ACC112 (cell line): ENCODE measurements around the gene ADARB1.

ENCODE experiments used
- H2AFZ ChIP-seq: fragments of 200-600 bp; sonication (generic); one replicate; pipeline ENCODE4 v1.6.0; 2017; ENCODE audit warnings: antibody characterized with exemption, low read length; ENCODE audit not compliant: unreplicated experiment
- H3K27ac ChIP-seq: fragments of 200-600 bp; sonication (generic); 2 replicates; pipeline ENCODE4 v1.5.1; 2014; ENCODE audit warnings: low read depth, mild to moderate bottlenecking, antibody characterized with exemption, low read length, moderate library complexity
- H3K27me3 ChIP-seq: fragments of 200-600 bp; sonication (generic); 2 replicates; pipeline ENCODE4 v1.6.1; 2014; ENCODE audit warnings: mild to moderate bottlenecking, antibody characterized with exemption, low read length, moderate library complexity, mixed read lengths; ENCODE audit not compliant: insufficient read depth
- H3K36me3 ChIP-seq: fragments of 200-600 bp; sonication (generic); 2 replicates; pipeline ENCODE4 v1.6.1; 2016; ENCODE audit warnings: mild to moderate bottlenecking, antibody characterized with exemption, low read length, moderate library complexity, mixed read lengths; ENCODE audit not compliant: insufficient read depth
- H3K4me1 ChIP-seq: fragments of 200-600 bp; sonication (generic); one replicate; pipeline ENCODE4 v1.6.1; 2016; ENCODE audit warnings: low read length, mixed read lengths; ENCODE audit not compliant: insufficient read depth, unreplicated experiment, control insufficient read depth
- H3K4me3 ChIP-seq: fragments of 200-600 bp; sonication (generic); 2 replicates; pipeline ENCODE4 v1.5.1; 2014; ENCODE audit warnings: mild to moderate bottlenecking, low read depth, low read length
- H3K79me2 ChIP-seq: fragments of 200-600 bp; sonication (generic); one replicate; pipeline ENCODE4 v1.6.0; 2016; ENCODE audit warnings: low read length; ENCODE audit not compliant: control insufficient read depth, unreplicated experiment, insufficient read depth

The ADARB1 gene

DNA sequence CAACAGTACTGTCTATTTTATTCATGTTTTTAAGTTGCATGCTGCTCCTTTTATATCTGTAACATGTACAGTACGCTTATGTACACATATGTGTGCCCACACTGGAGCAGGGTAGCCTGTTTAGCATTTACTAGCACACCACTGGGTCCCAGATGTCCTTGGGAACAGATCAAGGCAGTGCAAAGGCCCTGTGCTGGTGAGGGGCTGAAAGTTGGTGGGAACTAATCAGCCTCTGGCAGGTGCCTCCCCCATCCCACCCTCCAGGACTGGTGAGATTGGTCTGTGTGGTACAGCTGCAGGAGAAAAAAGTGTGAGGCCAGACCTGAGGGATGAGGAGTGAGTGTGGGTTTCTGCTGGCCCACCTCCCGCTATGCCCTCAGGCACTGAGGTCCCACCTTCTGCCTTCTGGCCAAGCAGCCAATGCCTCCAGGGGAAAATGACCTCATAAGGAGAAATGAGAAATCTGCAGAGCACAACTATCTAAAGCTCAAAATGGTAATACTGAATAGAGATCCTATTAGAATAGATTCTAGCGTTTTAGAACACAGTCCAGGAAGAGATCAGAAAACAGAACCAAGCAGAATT, 154.4 kb downstream of the ADARB1 start:
- Histone ChIP-seq H3K4me1 (peaks cover 28% of the 10 kb centered on the region), H3K36me3 (no peaks in the 10 kb centered on the region), H3K27me3 (peaks cover 15% of the 10 kb centered on the region; the same call in 1 of the 2 replicates), H3K79me2 (no peaks in the 10 kb centered on the region), H3K27ac (peak overlapping the region; percentile 18; the same call in 1 of the 2 replicates), H2AFZ (no peak overlapping the region), H3K4me3 (no peak overlapping the region)

DNA sequence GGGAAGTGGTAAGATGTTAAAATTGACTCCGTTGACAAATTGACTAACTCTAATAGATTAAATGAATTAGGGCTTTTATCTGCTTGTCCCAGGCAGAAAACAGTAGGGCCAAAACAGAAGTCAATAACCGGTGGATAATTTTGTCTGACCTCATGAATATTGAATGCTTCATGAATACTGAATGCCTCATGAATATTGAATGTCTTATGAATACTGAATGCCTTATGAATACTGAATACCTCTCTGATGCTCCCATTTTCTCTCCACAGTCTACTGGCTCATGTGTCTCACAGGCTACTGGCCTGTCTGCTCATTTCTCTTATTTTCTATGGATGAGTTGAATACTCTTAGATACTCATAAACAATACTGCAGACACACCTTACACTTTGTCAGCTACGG, 157.3 kb downstream of the ADARB1 start:
- Histone ChIP-seq H3K36me3 (no peaks in the 10 kb centered on the region), H3K79me2 (no peaks in the 10 kb centered on the region), H3K4me1 (peaks cover 22% of the 10 kb centered on the region), H3K4me3 (no peak overlapping the region), H2AFZ (no peak overlapping the region), H3K27me3 (peaks cover 39% of the 10 kb centered on the region; the same call in 1 of the 2 replicates), H3K27ac (no peak overlapping the region)

DNA sequence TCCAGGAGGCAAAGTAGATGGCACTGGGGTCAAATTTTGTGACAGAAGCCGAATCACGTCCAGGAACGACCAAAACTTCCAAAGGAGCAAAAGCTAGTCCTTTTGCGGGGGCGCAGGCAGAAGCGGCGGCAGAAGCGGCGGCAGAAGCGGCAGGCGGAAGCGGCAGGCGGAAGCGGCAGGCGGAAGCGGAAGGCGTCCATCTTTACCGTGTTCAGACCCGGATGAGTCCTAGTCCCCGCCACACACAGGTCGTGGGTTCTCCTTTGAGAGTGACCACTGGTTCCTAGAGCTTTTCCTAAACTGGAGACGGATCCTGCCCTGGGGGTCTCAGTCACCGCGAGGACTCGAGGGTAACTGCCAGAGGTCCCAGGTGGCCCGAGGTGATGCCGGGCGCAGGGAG, 159.7 kb downstream of the ADARB1 start:
- no peak overlapping the region for H2AFZ ChIP-seq

DNA sequence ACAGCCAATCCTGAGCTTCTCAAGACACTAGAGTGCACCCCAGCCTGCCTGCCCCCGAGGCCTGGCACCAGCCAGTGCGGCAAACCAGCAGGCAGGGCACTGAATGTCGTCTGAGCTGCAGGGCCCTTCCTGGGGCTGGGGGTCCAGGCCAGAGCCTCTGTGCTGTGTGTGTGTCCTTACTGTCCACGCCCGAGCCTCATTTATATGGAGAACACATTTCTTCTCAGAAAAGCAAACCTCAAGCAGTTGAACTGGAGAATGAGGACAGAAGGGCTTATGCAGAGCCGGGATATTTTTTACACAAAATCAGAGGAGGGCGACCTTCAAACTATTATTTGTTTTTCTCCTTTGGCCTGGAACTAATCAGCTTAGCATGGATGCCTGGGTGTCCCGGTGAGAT, 160.6 kb downstream of the ADARB1 start:
- Histone ChIP-seq H3K4me1 (no peaks in the 10 kb centered on the region), H3K27ac (no peak overlapping the region), H3K4me3 (no peak overlapping the region), H3K36me3 (no peaks in the 10 kb centered on the region), H3K79me2 (no peaks in the 10 kb centered on the region), H3K27me3 (peaks cover 44% of the 10 kb centered on the region; the same call in 1 of the 2 replicates), H2AFZ (no peak overlapping the region)

More for the DNA sequence above, 159.7 kb downstream of the ADARB1 start:
- Histone ChIP-seq H3K27ac (no peak overlapping the region), H3K4me3 (no peak overlapping the region), H3K79me2 (no peaks in the 10 kb centered on the region), H3K36me3 (no peaks in the 10 kb centered on the region), H3K4me1 (no peaks in the 10 kb centered on the region), H3K27me3 (peaks cover 44% of the 10 kb centered on the region; the same call in 1 of the 2 replicates)

DNA sequence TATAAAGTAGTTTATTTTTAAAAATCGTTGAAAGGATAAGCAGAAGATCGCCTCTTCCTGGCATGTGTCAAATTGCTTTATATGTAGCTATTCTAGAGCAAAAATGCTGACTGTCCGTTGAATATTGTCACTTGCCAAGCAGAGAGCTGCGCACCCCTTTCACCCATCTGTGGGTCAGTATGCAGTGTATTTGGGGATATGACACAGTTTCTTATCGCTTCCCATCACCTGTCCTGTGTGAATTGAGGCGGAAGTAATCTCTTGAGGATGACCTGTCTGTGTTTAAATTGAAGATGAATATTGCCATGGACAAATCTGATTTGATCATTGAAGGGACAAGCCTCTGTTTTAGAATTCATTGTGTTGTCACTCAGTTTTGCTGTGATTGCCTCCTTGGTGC, 161.1 kb downstream of the ADARB1 start:
- H3K4me1 ChIP-seq = no peaks in the 10 kb centered on the region
- H2AFZ ChIP-seq = no peak overlapping the region
- H3K4me3 ChIP-seq = no peak overlapping the region
- H3K27ac ChIP-seq = no peak overlapping the region
- peaks cover 45% of the 10 kb centered on the region; the same call in 1 of the 2 replicates for H3K27me3 ChIP-seq
- no peaks in the 10 kb centered on the region for H3K79me2 ChIP-seq
- H3K36me3 ChIP-seq = no peaks in the 10 kb centered on the region

DNA sequence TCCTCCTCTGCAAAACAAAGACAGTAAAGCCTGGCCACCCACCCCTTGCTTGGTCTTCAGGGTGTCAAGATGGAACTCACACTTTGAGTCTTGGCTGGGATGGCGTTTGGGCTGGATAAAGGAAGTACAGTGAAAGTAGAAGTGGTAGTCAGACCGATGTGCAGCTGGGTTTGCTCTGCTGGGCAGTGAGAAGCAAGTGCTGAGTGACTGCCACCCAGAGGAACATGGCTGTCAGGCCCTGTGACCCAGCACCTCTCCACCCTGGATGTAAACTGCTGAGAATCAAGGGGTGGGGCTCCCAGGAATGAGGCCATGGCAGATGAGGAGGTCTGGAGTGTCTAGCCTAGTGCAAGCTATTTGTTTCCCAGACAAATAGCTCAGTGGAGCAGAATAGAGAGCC, 162.1 kb downstream of the ADARB1 start:
- Histone ChIP-seq H3K4me3 (no peak overlapping the region), H3K79me2 (no peaks in the 10 kb centered on the region), H3K36me3 (no peaks in the 10 kb centered on the region), H2AFZ (no peak overlapping the region), H3K27ac (no peak overlapping the region), H3K4me1 (no peaks in the 10 kb centered on the region), H3K27me3 (peaks cover 48% of the 10 kb centered on the region; the same call in 1 of the 2 replicates)

DNA sequence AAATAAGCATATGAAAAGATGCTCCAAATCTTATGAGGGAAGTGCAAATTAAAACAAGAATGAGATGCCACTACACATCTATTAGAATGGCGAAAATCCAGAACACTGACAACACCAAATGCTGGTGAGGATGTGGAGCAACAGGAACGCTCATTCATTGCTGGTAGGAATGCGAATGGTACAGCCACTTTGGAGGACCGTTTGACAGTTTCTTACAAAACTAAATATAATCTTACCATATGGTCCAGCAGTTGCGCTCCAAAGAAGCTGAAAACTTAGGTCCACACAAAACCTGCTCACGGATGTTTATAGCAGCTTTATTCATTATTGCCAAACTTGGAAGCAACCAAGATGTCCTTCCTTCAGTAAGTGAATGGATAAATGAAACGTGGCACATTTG, 163.0 kb downstream of the ADARB1 start:
- Histone ChIP-seq H3K36me3 (no peaks in the 10 kb centered on the region), H2AFZ (no peak overlapping the region), H3K27ac (no peak overlapping the region), H3K4me1 (no peaks in the 10 kb centered on the region), H3K27me3 (peaks cover 41% of the 10 kb centered on the region; the same call in 1 of the 2 replicates), H3K4me3 (no peak overlapping the region), H3K79me2 (no peaks in the 10 kb centered on the region)

DNA sequence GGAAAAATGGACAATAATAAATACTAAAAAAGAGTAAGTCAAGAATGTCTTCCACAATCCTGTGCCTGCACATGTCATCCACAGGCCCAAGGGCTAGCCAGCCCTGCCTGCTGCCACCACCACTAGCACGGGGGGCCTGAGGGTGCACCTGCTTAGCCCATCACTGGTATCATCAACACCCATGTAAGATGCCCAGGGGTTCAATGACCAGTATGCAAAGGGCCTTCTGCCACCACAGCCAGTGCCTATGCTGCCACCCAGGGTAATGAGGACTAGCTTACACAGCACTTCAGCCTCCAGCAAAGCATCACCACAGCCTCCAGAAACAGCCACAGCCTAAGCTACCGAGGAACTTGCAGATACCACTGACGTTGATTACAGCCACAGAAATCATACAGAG, 167.0 kb downstream of the ADARB1 start:
- H2AFZ ChIP-seq = no peak overlapping the region
- no peak overlapping the region for H3K27ac ChIP-seq
- no peaks in the 10 kb centered on the region for H3K79me2 ChIP-seq
- H3K36me3 ChIP-seq = no peaks in the 10 kb centered on the region
- H3K4me3 ChIP-seq = no peak overlapping the region
- H3K27me3 ChIP-seq = peaks cover 27% of the 10 kb centered on the region
- no peaks in the 10 kb centered on the region for H3K4me1 ChIP-seq

DNA sequence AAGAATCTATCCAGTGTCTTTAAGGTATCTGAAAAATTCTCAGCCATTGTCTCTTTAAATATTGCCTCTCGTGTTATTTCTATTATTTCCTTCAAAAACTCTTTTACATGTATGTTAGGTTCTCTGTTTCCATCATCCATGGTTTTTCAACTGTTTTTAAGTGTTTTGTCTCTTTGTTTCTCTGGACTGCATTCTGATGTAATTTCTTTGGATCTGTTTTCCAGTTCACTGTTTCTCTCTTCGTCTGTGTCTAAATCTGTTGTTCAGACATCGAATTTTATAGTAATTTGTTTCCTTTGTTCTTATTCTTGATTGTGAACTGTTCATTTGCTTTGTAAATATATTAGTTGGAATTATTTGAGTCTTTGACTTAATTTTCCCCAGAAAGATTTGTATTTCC, 169.2 kb downstream of the ADARB1 start:
- Histone ChIP-seq H3K79me2 (no peaks in the 10 kb centered on the region), H3K27ac (no peak overlapping the region), H3K4me3 (no peak overlapping the region), H3K27me3 (peaks cover 21% of the 10 kb centered on the region), H3K4me1 (peaks cover 6% of the 10 kb centered on the region), H2AFZ (no peak overlapping the region), H3K36me3 (no peaks in the 10 kb centered on the region)

DNA sequence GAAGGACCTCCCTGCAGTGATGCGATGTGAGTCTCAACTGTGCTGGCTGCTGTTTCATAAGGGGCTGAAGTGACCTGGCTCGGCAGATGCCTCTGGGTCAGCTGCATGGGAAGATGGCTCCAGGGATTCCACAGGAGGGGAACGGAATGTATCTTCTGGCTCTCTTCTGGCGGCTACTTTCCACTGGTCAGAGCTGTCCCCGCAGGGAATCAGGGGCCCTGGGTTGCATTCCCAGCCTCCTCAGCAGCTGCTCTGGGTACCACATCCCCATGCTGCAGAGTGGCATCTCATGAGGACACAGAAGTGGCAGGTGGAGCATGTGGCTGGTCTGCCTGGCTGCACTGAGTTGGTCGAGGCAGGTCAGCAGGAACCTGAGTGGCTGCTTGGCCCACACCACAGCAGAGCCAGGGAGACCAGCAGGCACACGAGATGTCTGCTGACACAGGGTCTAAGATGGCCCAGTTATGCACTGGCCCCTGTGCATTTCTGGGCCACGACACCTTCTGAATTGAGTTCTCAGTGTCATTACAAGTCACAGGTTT, 170.5 kb downstream of the ADARB1 start:
- Histone ChIP-seq H3K4me3 (no peak overlapping the region), H2AFZ (no peak overlapping the region), H3K27me3 (peaks cover 21% of the 10 kb centered on the region), H3K27ac (no peak overlapping the region), H3K79me2 (no peaks in the 10 kb centered on the region), H3K36me3 (no peaks in the 10 kb centered on the region), H3K4me1 (peaks cover 7% of the 10 kb centered on the region)
